KMS-11 (cell line): ENCODE results near the gene IMPDH1.

Source experiments
- H2AFZ ChIP-seq: fragments of 200-600 bp; sonication (generic); 2 replicates; pipeline ENCODE4 v1.6.1; 2016; ENCODE audit warnings: antibody characterized with exemption, mixed run types, low read depth
- H3K27ac ChIP-seq: fragments of 200-600 bp; sonication (generic); 2 replicates; pipeline ENCODE4 v1.6.1; 2016; ENCODE audit warnings: mild to moderate bottlenecking, mixed run types
- H3K27me3 ChIP-seq: fragments of 200-600 bp; sonication (generic); 2 replicates; pipeline ENCODE4 v1.6.1; 2017; ENCODE audit warnings: mild to moderate bottlenecking, low read depth, mixed run types, moderate library complexity; ENCODE audit not compliant: insufficient read depth
- H3K36me3 ChIP-seq: fragments of 200-600 bp; sonication (generic); 2 replicates; pipeline ENCODE4 v1.6.1; 2017; ENCODE audit warnings: mild to moderate bottlenecking, mixed run types; ENCODE audit not compliant: insufficient read depth
- H3K4me1 ChIP-seq: fragments of 200-600 bp; sonication (generic); 2 replicates; pipeline ENCODE4 v1.6.1; 2016; ENCODE audit warnings: mild to moderate bottlenecking, low read depth, mixed run types; ENCODE audit not compliant: poor library complexity, severe bottlenecking
- H3K4me2 ChIP-seq: fragments of 200-600 bp; sonication (generic); 2 replicates; pipeline ENCODE4 v1.7.0; 2016; ENCODE audit warnings: mild to moderate bottlenecking, mixed run types
- H3K4me3 ChIP-seq: fragments of 200-600 bp; sonication (generic); IDR thresholded peaks from 2 replicates; pipeline ENCODE4 v1.6.1; 2017; ENCODE audit warnings: low read depth, low read length, mixed read lengths; ENCODE audit not compliant: insufficient read depth
- H3K79me2 ChIP-seq: fragments of 200-600 bp; sonication (generic); 2 replicates; pipeline ENCODE4 v1.6.1; 2016; ENCODE audit warnings: low read depth, mixed run types; ENCODE audit not compliant: insufficient read depth
- H3K9ac ChIP-seq: fragments of 200-600 bp; sonication (generic); 2 replicates; pipeline ENCODE4 v1.6.1; 2016; ENCODE audit warnings: mild to moderate bottlenecking, mixed run types
- H4K20me1 ChIP-seq: fragments of 200-600 bp; sonication (generic); 2 replicates; pipeline ENCODE4 v1.6.1; 2016; ENCODE audit warnings: mild to moderate bottlenecking, mixed run types; ENCODE audit not compliant: insufficient read depth
- TF ChIP-seq, protein P1 (sequence below): fragments of 200-600 bp; sonication (generic); conservative IDR thresholded peaks from 2 replicates; pipeline ENCODE4 v1.6.1; 2017; ENCODE audit warnings: low read depth, mild to moderate bottlenecking, antibody characterized with exemption, low read length, moderate library complexity, mixed read lengths

IMPDH1 gene

GRCh38 chr7:128395748-128396147 is 14.0 kb downstream of the IMPDH1 start:
- Histone ChIP-seq H3K27me3 (no peaks in the 10 kb centered on the region), H3K27ac (no peak overlapping the region), H3K36me3 (peaks cover 7% of the 10 kb centered on the region; the same call in 1 of the 2 replicates), H3K79me2 (no peaks in the 10 kb centered on the region), H3K4me1 (no peaks in the 10 kb centered on the region), H2AFZ (no peak overlapping the region), H4K20me1 (no peaks in the 10 kb centered on the region), H3K9ac (no peak overlapping the region), H3K4me2 (no peak overlapping the region), H3K4me3 (no peak overlapping the region)
- TF ChIP-seq, protein P1, sequence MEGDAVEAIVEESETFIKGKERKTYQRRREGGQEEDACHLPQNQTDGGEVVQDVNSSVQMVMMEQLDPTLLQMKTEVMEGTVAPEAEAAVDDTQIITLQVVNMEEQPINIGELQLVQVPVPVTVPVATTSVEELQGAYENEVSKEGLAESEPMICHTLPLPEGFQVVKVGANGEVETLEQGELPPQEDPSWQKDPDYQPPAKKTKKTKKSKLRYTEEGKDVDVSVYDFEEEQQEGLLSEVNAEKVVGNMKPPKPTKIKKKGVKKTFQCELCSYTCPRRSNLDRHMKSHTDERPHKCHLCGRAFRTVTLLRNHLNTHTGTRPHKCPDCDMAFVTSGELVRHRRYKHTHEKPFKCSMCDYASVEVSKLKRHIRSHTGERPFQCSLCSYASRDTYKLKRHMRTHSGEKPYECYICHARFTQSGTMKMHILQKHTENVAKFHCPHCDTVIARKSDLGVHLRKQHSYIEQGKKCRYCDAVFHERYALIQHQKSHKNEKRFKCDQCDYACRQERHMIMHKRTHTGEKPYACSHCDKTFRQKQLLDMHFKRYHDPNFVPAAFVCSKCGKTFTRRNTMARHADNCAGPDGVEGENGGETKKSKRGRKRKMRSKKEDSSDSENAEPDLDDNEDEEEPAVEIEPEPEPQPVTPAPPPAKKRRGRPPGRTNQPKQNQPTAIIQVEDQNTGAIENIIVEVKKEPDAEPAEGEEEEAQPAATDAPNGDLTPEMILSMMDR, result peak; percentile 58

GRCh38 chr7:128394904-128395496 is 14.8 kb downstream of the IMPDH1 start:
- Histone ChIP-seq H3K4me1 (no peaks in the 10 kb centered on the region), H3K36me3 (peaks cover 7% of the 10 kb centered on the region; the same call in 1 of the 2 replicates), H3K27me3 (no peaks in the 10 kb centered on the region), H3K79me2 (no peaks in the 10 kb centered on the region), H3K9ac (no peak overlapping the region), H3K27ac (no peak overlapping the region), H3K4me2 (no peak overlapping the region), H2AFZ (no peak overlapping the region), H3K4me3 (no peak overlapping the region), H4K20me1 (no peaks in the 10 kb centered on the region)
- TF ChIP-seq, protein P1, result no peak

GRCh38 chr7:128393526-128394330 is 16.1 kb downstream of the IMPDH1 start:
- H3K4me3 ChIP-seq, result no peak overlapping the region
- no peaks in the 10 kb centered on the region; the same call in 1 of the 2 replicates for H3K27me3 ChIP-seq
- no peaks in the 10 kb centered on the region for H3K4me1 ChIP-seq
- no peaks in the 10 kb centered on the region for H4K20me1 ChIP-seq
- TF ChIP-seq, protein P1, result no peak
- no peak overlapping the region for H3K27ac ChIP-seq
- peaks cover 7% of the 10 kb centered on the region; the same call in 1 of the 2 replicates for H3K36me3 ChIP-seq
- H3K4me2 ChIP-seq, result no peak overlapping the region
- no peak overlapping the region for H2AFZ ChIP-seq
- no peak overlapping the region for H3K9ac ChIP-seq
- no peaks in the 10 kb centered on the region for H3K79me2 ChIP-seq

DNA sequence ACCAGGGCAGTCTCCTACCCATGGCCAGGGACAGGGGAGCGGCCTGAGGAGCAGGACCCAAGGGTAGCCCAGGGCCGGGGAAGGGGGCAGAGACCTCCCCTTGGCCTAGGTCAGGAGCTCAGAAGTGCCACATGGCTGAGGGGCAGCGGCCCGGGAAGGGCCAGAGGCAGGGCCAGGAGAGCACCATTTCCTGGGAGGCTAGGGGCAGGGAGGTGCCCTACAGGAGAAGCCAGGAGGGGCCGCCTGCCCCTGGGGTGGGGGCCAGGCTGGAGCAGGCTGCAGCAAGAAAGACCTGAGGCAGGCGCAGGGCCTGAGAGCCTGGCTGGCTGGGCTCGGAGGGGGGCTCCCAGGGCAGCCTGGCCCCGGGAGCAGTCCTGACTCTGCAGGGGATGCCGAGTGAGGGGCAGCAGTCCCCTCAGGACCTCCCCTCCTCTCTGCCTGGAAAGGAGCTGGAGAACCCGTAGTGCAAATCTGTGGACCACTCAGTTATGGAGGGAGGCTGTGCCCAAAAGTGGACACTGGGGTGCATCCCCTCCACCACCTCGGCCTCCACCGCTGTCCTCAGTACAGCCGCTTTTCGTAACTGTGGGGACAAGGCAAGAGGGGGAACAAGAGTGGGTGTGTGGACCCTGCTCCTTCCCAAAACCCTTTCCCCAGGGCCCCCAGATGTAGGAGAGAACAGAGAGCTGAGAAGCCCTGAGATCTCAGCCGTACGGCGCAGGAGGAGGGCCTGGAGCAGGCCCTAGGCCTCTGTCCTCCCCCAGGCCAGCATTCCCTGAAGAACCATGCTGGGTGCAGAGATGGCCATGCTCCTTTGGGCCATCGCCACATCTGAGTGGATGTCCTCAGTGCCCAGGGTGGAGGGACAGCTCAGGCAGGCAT is 17.1 kb downstream of the IMPDH1 start:
- no peak overlapping the region for H3K27ac ChIP-seq

More for the DNA sequence above, 17.1 kb downstream of the IMPDH1 start:
- H2AFZ ChIP-seq, result no peak overlapping the region
- no peaks in the 10 kb centered on the region; the same call in 1 of the 2 replicates for H3K27me3 ChIP-seq
- H3K79me2 ChIP-seq, result no peaks in the 10 kb centered on the region
- no peaks in the 10 kb centered on the region for H3K36me3 ChIP-seq
- TF ChIP-seq, protein P1, result no peak
- H3K4me1 ChIP-seq, result no peaks in the 10 kb centered on the region
- H3K9ac ChIP-seq, result no peak overlapping the region
- no peak overlapping the region for H3K4me3 ChIP-seq
- no peaks in the 10 kb centered on the region for H4K20me1 ChIP-seq
- no peak overlapping the region for H3K4me2 ChIP-seq
